Liver (tissue), 9 donors: ENCODE measurements around the gene TBCB. TPM values are rescaled to one million over a fixed set of nuclear protein-coding genes. Genes with fewer than 3 reads are reported as not detected.

Experiments used
- DNase-seq: peaks from one replicate; pipeline ENCODE4 v3.0.0-alpha.2; 2017; ENCODE audit warnings: low spot score
- H3K27ac ChIP-seq, 2 donors: one replicate each; pipeline ENCODE4 v1.7.0; 2013; ENCODE audit warnings: inconsistent platforms in 2 of 2, low read length in 2 of 2, control low read depth in 1 of 2, low read depth in 1 of 2, mild to moderate bottlenecking in 1 of 2
- H3K27me3 ChIP-seq, 4 donors: one replicate each; pipeline versions ENCODE4 v1.6.1 to v1.7.0; 2013; ENCODE audit warnings: low read length in 3 of 4, inconsistent platforms in 1 of 4, mild to moderate bottlenecking in 1 of 4, moderate library complexity in 1 of 4; ENCODE audit not compliant: control insufficient read depth in 4 of 4, insufficient read depth in 4 of 4
- H3K36me3 ChIP-seq, 4 donors: one replicate each; pipeline versions ENCODE4 v1.6.1 to v1.7.0; 2013; ENCODE audit warnings: low read length in 3 of 4, mild to moderate bottlenecking in 3 of 4, low read depth in 1 of 4, moderate library complexity in 1 of 4; ENCODE audit not compliant: control insufficient read depth in 4 of 4, insufficient read depth in 3 of 4
- H3K4me1 ChIP-seq, 4 donors: one replicate each; pipeline versions ENCODE4 v1.6.1 to v1.7.0; 2013; ENCODE audit warnings: low read length in 3 of 4, mild to moderate bottlenecking in 3 of 4, moderate library complexity in 1 of 4; ENCODE audit not compliant: control insufficient read depth in 4 of 4, insufficient read depth in 4 of 4
- H3K4me3 ChIP-seq, 3 donors: one replicate each; pipeline versions ENCODE4 v1.6.1 to v1.7.0; 2013; ENCODE audit warnings: low read length in 3 of 3, control low read depth in 1 of 3, low read depth in 1 of 3, mild to moderate bottlenecking in 1 of 3
- H3K9ac ChIP-seq, 2 donors: one replicate each; pipeline ENCODE4 v1.7.0; 2013; ENCODE audit warnings: low read length in 2 of 2, mild to moderate bottlenecking in 2 of 2, moderate library complexity in 2 of 2, control low read depth in 1 of 2, low read depth in 1 of 2
- H3K9me3 ChIP-seq, 4 donors: one replicate each; pipeline versions ENCODE4 v1.6.1 to v1.7.0; 2013; ENCODE audit warnings: low read length in 3 of 4; ENCODE audit not compliant: control insufficient read depth in 4 of 4
- ATF3 ChIP-seq: IDR thresholded peaks from 2 replicates; pipeline ENCODE4 v1.6.1; 2016; ENCODE audit warnings: antibody characterized with exemption
- CTCF ChIP-seq: fragments of 150-350 bp; IDR thresholded peaks from 2 replicates; pipeline ENCODE4 v1.5.1; 2017; ENCODE audit warnings: improper control_type of control experiment, low read depth, low read length; ENCODE audit not compliant: missing input control
- EGR1 ChIP-seq, 2 donors: IDR thresholded peaks; 2 replicates each; pipeline ENCODE4 v1.6.1; 2016 to 2018; ENCODE audit warnings: antibody characterized with exemption in 2 of 2, low read depth in 2 of 2
- FOXA2 ChIP-seq: IDR thresholded peaks from 2 replicates; pipeline ENCODE4 v1.6.1; 2016; ENCODE audit warnings: antibody characterized with exemption
- GABPA ChIP-seq, 2 donors: IDR thresholded peaks in 1 of 2; conservative IDR thresholded peaks in 1 of 2; 2 replicates each; pipeline ENCODE4 v1.6.1; 2016; ENCODE audit warnings: antibody characterized with exemption in 2 of 2, mild to moderate bottlenecking in 1 of 2, moderate library complexity in 1 of 2
- HNF4A ChIP-seq, 2 donors: conservative IDR thresholded peaks; 2 replicates each; pipeline ENCODE4 v1.6.1; 2016; ENCODE audit warnings: antibody characterized with exemption in 2 of 2, mild to moderate bottlenecking in 2 of 2
- HNF4G ChIP-seq: IDR thresholded peaks from 2 replicates; pipeline ENCODE4 v1.6.1; 2016; ENCODE audit warnings: antibody characterized with exemption
- JUND ChIP-seq, 2 donors: IDR thresholded peaks; 2 replicates each; pipeline ENCODE4 v1.6.1; 2016; ENCODE audit warnings: antibody characterized with exemption in 2 of 2
- NR2F2 ChIP-seq: IDR thresholded peaks from 2 replicates; pipeline ENCODE4 v1.6.1; 2016; ENCODE audit warnings: antibody characterized with exemption
- RAD21 ChIP-seq, 2 donors: IDR thresholded peaks; 2 replicates each; pipeline ENCODE4 v1.6.1; 2016; ENCODE audit warnings: antibody characterized with exemption in 2 of 2, mild to moderate bottlenecking in 2 of 2
- REST ChIP-seq: IDR thresholded peaks from 2 replicates; pipeline ENCODE4 v1.6.1; 2016; ENCODE audit warnings: antibody characterized with exemption, mild to moderate bottlenecking
- RXRA ChIP-seq, 2 donors: IDR thresholded peaks; 2 replicates each; pipeline ENCODE4 v1.6.1; 2017 to 2018; ENCODE audit warnings: antibody characterized with exemption in 2 of 2, mild to moderate bottlenecking in 1 of 2
- SP1 ChIP-seq: IDR thresholded peaks from 2 replicates; pipeline ENCODE4 v1.6.1; 2018; ENCODE audit warnings: antibody characterized with exemption, mild to moderate bottlenecking
- TAF1 ChIP-seq: conservative IDR thresholded peaks from 2 replicates; pipeline ENCODE4 v1.6.1; 2016; ENCODE audit warnings: antibody characterized with exemption, mild to moderate bottlenecking
- YY1 ChIP-seq: IDR thresholded peaks from 2 replicates; pipeline ENCODE4 v1.6.1; 2016; ENCODE audit warnings: antibody characterized with exemption, mild to moderate bottlenecking
- ZBTB33 ChIP-seq: IDR thresholded peaks from 2 replicates; pipeline ENCODE4 v1.6.1; 2016; ENCODE audit warnings: antibody characterized with exemption
- WGBS: extraction: QIAGEN DNeasy Blood & Tissue Kit; methylation state at CpG from one replicate; pipeline ENCODE4 v1.1.7; 2013; 5-methylcytosine and 5-hydroxymethylcytosine counted together
- polyA plus RNA-seq, 2 donors: library from polyadenylated mRNA; stranded (reverse) in 1 of 2; unstranded in 1 of 2; fragments of 200-250 nt in 1 of 2; fragments of >200 nt in 1 of 2; fragmentation: Nextera tagmentation in 1 of 2; extraction: Ambion mirVana in 1 of 2; gene quantifications; one replicate each; pipeline versions ENCODE4 v1.2.1 to v1.2.3, GENCODE V29; 2013 to 2015
- total RNA-seq, 2 donors: library from RNA; depleted of rRNA; stranded (reverse); fragments of >200 nt; gene quantifications; one replicate each; pipeline ENCODE4 v1.2.3, GENCODE V29; 2014
- TF ChIP-seq, protein P1 (sequence below): IDR thresholded peaks from 2 replicates; pipeline ENCODE4 v1.6.1; 2016; ENCODE audit warnings: antibody characterized with exemption
- donor health status: healthy.
- donor health status: healthy.
- donor health status: healthy.
- donor health status: healthy.
- donor health status: healthy.

Gene TBCB
- total and polyA plus RNA-seq, 4 donors, result 29.8 to 61.3 (median 39.8) TPM

DNA sequence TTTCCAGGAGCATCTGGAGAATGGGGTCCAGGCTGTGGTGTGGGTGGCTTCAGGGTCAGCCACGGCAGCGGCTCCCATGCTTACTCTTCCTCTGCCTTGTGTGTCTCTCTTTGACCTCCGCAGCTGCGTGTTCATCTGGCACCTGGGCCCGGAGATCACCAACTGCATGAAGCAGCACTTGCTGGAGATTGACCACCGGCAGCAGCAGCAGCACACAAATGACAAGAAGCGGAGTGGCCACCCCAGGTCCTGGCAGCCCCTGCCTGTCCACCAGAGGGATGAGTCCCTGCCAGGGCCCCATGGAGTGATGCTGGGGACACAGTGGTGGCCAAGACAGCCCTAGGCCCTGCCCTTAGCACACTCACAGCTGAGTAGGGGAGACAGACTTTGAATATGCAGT is 22.7 kb upstream of the TBCB start:
- WGBS, result 96% methylated on average over 7 of the region's 7 CpGs
- H3K36me3 ChIP-seq, result no peaks in the 10 kb centered on the region
- no peak overlapping the region for H3K9ac ChIP-seq
- no peak overlapping the region for H3K4me3 ChIP-seq
- TF ChIP-seq HNF4A (conservative IDR thresholded peaks at IDR 0.05) (no peak), YY1 (no peak), RAD21 (IDR thresholded peaks at IDR 0.05) (no peak), HNF4G (no peak), CTCF (no peak), NR2F2 (no peak), ZBTB33 (no peak), RXRA (IDR thresholded peaks at IDR 0.05) (no peak), FOXA2 (no peak), EGR1 (IDR thresholded peaks at IDR 0.05; ENCODE audit: low read depth in 2 of 2) (no peak), GABPA (IDR thresholded peaks at IDR 0.05 in 1 of 2, conservative IDR thresholded peaks at IDR 0.05 in 1 of 2) (no peak), JUND (IDR thresholded peaks at IDR 0.05) (no peak), TAF1 (no peak), SP1 (no peak), ATF3 (no peak), REST (no peak)
- TF ChIP-seq, protein P1, sequence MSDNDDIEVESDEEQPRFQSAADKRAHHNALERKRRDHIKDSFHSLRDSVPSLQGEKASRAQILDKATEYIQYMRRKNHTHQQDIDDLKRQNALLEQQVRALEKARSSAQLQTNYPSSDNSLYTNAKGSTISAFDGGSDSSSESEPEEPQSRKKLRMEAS, result no peak
- no peaks in the 10 kb centered on the region for H3K4me1 ChIP-seq
- DNase-seq, result no peak
- H3K9me3 ChIP-seq, result no peaks in the 10 kb centered on the region
- no peaks in the 10 kb centered on the region for H3K27me3 ChIP-seq
- no peak overlapping the region for H3K27ac ChIP-seq
